Forelimb muscle (tissue), 1 donor: ENCODE measurements around the gene MALRD1. TPM values are rescaled to one million over a fixed set of nuclear protein-coding genes. Genes with fewer than 3 reads are reported as not detected.
"Not testable (repeated sequence)": the region's sequence is repeated elsewhere in the genome, so short reads cannot be mapped to it uniquely, and the experiment has no call there.

Source experiments
- DNase-seq: peaks from one replicate; pipeline ENCODE4 v3.0.0-alpha.2; 2013; ENCODE audit warnings: low read depth
- polyA plus RNA-seq: library from polyadenylated mRNA; unstranded; fragments of 120-200 nt; gene quantifications from one replicate; pipeline ENCODE4 v1.2.1, GENCODE V29; 2013; ENCODE audit not compliant: insufficient read length

MALRD1 gene
- polyA plus RNA-seq, 1 donor: 0.57 TPM

DNA sequence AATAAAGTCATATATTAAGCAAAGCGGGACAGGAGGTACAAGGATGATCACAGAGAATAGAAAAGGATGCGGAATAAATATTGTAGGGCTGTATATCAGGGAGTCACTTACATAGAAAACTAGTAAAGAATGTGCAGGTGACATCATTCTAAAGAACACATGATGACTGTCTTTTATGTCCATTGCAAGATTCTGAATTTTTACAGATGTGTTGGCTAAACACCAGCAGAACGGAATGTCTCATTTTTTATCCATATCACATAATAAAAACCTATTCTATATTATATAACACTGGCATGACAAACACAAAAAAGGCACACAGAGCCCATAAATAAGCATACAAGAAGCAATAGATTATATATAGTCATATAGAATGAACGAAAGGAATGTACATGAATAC, 448.4 kb downstream of the MALRD1 start:
- DNase-seq: no peak

DNA sequence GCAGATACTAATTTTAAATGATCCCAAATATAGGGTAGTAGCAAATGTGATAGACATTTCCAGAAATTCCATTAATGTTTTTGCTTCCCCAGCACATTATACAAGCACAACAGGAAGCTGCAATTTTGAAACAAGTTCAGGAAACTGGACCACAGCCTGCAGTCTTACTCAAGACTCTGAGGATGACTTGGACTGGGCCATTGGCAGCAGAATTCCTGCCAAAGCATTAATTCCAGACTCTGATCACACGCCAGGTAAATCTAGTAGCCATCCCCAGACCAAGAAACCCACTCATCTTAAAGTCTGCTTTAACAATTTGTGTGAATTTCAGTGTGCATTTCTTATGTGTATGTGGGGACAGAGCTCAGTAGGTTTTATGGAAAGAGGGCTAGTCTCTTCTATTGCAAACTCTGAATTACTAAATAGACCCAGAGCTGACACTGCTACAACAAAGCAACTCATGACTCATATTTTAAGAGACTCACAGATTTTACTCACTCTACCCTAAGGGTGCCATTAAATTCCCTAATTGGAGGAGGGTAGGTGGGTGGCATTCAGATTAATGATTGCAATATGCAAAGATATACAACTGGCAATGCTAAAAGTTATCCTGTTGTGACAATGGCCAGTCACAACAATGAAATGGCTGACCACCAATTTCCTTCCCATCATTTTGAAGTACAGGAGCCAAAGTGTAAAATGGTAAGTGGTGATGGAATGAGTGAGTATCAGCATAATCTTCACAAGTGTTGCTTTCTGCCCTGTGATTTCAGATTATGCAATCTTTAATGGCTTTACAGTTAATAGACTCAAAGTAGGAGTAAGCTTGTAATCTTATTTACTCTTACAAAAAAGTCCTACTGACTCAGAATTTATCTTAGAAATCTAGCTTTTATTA, 450.0 kb downstream of the MALRD1 start:
- no peak for DNase-seq

DNA sequence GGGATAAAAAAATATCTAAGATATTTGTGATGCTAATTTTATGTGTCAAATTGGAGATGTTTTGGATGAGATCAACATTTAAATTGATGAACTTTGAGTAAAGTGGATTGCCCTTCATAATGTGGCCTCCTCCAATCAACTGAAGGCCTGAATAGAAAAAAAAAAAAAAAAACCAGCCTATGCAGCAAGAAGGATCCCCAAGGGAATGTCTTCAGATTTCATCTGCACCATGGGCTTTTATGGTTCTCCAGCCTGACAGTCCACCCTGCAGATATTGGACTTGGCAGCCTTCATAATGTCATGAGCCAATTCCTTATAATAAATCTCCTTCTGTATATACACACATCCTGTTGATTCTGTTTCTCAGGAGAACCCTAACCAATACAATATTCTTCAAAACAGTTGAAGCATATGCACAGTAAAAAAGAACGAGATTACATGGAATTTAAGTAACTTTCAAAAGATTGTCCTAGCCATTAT, 450.7 kb downstream of the MALRD1 start:
- DNase-seq: no peak

DNA sequence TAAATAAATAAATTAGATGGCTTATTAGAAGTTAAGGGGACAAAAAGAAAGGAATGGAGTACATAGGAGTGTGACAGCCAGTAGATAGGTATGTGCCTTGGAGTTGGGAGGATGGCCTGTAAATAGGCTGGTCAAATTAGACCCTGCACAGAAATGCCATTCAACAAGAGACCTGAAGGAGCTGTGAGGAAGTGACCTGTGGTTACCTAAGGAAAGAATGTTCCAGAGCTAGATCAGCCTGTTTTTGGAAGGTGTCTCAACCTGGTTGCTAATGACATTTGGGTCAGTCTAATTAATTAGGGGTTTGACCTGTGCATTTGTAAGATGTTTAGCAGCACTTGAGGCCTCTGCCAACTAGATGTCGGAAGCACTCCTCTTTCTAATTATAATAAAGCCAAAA, 452.4 kb downstream of the MALRD1 start:
- no peak for DNase-seq

DNA sequence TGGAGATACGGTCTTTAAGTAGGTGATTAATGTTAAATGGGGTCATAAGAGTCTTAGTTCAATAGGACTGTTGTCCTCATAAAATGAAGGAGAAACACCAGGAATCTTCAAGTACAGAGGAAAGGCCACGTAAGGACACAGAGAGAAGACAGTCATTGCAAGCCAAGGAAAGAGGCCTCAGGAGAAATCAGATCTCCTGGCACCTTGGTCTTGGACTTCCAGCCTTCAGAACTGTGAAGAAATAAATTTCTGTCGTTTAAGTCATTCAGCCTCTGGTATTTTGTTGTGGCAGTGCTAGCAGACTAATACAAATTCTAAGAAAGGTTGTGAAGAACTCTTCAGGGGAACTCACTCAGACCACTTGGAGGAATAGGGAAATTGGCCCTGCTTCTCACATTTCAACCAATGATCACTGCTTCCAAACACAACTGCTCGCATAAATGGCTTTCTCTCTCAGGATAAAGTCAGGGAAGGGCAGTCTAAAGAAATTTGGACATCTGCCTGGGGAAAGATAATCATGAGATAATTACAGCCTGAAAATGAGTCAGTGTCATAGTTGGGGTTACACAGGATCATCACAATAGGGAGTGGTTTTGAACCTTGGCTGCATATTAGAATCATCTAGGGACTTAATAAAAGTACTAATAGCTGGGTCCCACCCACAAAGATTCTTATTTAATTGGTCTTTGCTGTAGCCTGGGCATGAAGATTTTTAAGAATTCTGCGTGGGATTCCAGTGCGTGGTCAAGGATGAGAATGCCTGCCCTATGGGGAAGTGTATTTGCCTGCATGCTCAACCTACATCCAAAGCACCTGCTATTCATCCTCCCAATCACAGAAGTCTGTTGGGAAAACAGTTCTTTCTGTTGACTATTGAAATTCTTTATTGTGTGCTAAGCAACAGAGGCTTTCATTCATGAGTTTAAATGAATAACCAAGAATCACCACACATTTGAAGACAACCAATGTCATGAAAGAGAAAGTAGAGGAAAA, 457.0 kb downstream of the MALRD1 start:
- DNase-seq: no peak

DNA sequence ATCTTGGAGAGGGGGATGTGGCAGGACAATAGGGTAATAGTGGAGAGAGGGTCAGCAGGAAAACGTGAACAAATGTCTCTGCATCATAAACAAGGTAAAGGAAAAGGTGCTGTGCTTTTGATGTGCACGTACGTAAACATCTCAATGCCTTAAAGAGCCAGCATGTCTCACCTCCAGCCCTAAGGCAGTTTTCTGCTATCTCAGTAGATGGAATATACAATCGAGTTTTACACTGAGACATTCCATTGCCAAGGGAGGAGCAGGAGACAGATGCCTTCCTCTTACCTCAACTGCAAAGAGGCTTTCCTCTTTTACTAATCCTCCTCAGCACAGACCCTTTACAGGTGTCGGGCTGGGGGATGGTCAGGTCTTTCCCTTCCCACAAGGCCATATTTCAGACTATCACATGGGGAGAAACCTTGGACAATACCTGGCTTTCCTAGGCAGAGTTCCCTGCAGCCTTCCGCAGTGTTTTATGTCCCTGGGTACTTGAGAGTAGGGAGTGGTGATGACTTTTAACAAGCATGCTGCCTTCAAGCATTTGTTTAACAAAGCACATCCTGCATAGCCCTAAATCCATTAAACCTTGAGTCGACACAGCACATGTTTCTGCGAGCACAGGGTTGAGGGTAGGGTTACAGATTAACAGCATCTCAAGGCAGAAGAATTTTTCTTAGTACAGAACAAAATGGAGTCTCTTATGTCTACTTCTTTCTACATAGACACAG, 461.6 kb downstream of the MALRD1 start:
- DNase-seq: not testable (repeated sequence)

DNA sequence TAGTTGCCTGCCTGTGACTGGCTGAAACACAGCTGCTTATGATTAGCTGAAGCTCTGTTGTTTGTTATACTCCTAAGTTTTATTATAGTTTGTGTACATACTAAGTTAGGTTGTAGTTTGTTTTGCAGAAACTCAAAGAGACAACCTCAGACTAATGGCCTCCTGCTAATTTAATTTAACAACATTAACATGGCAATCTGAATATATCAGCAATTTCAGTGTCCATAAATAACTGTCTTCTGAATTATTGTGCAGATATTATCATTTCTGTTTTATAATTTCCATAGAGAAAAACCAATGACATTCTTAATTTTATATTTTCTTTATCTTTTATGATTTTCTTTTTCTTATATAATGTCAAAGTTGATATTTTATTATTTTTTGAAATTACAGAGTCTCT, 469.5 kb downstream of the MALRD1 start:
- no peak for DNase-seq

DNA sequence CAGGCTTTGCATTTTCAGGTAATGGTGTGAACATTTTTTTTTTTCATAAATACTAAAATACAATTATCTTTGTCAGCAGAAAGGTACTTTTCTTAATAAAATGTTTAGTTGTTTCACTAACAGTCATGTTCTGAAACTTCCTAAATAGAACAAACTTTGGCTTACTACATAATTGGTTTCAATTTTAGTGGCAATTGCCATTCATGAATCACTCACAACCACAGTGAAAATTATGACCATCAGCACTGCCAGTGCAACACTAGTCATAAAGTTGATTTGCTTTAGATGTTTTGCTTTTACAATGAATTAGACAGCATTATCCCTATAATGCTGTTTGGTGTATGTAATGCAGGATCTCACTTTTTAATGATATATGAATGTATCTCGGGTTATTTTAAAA, 470.0 kb downstream of the MALRD1 start:
- DNase-seq: no peak

DNA sequence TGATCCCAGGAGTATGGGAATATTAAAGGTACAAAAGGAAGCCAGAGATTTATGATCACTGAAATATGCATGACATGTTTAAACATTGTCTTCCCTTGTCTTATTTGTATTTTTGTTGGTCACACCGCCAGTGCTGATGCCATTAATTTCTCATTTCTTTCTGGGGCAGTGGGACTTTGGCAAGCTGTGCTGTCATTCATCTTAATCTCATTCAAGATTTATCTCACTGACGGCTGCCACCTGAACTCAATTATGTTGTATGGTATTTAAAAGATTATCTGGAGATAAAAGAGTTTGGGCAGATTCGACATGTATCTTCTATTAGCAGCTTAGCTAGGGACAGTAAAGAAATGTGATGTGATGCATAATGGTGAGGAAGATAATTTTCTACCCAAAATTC, 482.7 kb downstream of the MALRD1 start:
- no peak for DNase-seq

DNA sequence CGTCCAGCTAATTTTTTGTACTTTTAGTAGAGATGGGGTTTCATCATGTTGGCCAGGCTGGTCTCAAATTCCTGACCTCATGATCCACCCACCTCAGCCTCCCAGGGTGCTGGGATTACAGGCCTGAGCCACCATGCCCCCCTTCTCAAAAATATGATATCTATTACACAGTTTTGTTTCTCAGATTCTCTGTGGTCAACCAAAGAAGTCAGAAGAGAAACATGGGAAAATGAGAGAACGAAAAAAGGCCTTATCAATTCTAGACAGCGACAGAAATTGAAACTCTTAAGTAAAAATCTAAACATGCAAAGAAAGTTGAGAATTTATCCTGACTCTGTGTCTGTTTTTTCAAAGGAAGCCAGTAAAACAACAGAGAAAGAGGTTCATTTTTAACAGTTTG, 483.8 kb downstream of the MALRD1 start:
- no peak for DNase-seq

DNA sequence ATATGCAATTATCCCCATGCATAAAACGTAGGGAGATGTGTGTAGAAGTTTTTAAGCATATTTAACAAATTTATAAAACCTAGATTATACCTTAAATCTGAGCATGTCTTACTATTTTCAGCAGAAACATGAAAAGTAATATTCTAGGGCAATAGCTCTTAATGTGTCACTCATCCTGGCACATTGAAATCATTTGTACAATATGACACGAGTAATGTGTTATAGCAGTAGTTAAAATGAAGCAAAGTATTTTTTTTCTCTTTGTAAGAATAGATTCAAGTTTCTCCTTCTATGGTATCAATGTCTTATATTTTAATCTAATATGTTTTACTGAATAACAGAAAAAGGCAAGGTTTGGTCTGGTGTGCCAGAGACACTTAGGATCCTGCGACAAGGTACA, 492.7 kb downstream of the MALRD1 start:
- DNase-seq: no peak

DNA sequence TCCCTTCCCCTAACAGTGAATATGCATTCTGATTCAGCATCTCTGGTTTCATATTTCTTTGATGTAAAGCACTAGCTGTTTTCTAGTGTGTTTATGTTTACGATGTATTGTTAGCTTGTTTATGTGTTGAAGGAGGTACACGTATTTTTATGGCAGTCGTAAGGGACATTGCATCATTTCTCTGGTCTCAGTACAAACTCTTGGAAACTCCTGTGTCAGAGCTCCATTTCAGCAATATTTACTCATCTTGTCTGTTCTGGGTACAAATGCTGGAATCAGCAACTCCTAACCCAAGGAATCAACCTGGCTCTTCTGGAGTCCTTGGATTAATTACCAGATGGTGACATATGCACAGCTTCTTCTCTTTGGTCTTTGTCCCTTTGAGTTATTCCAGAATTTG, 497.6 kb downstream of the MALRD1 start:
- DNase-seq: no peak

DNA sequence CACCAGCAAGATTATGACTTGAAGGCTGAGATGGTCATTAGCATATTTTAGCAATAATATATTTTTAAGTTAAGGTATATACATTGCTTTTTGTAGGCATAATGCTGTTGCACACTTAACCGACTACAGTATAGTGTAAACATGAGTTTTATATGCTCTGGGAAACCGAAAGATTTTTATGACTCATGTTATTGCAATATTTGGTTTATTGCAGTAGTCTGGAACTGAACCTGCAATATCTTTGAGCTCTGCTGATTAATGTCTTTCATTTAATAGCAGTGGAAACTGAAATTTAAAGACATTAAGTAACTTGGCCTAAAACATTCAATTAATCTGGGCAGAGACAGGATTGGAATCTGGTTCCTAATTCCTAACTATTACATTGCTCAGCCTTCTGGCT, 500.9 kb downstream of the MALRD1 start:
- no peak for DNase-seq

DNA sequence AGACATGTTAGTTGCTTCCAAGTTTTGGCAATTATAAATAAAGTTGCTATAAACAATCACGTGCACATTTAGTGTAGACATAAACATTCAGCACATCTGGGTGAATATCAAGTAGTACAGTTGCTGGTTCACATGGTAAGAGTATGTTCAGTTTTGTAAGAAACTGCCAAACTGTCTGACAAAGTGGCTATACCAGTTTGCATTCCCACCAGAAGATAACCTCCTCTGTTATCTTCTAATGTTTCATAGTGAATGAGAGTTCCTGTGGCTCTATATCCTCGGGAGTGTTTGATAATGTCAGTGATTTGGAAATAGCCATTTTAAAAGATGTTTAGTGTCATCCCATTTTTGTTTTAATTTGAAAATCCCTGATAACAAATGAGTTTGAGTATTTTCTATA, 508.1 kb downstream of the MALRD1 start:
- DNase-seq: no peak

DNA sequence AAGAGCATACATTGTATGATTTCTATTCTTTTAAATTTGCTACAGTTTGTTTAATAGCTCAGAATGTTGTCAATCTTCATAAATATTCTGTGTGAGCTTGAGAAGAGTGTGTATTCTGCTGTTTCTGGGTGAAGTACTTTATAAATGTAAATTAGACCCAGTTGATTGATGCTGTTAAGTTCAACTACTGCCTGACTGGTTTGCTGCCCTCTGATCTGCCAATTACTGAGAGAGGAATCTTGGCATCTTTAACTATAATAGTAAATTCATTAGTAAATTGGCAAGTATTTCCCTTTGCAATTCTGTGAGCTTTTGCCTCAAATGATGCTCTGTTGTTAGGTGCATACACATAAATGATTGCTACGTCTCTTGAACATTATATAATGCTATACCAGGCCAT, 512.6 kb downstream of the MALRD1 start:
- no peak for DNase-seq

DNA sequence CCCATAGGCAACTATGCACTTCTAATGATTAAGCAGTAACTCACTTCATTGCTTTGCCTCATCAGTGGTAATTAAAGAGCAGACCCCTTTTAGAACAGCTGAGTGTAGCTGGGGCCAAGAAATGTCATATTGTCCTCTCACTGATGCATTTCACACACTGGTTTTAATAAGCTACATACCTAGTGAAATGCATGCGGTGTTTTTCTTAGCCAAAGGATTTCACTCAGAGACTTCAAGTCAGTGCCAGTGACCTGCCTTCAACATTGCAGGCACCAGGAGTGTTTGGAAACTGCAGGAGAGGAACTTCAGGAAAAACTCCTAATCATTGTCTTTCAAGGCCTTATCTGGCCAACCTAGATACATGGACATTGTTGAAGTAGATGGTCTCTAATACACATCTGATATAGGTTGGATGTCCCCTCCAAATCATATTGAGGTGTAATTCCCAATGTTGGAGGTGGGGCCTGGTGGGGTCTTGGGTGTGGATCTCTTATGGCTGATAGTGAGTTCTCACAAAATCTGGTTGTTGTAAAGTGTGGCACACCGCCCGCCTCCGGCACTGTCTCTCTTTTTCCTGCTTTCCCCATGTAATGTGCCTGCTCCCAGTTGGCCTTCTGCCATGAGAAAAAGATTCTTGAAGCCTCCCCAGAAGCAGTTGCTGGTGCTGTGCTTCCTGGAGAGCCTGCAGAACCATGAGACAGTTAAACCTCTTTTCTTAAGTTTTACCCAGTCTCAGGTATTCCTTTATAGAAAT, 515.0 kb downstream of the MALRD1 start:
- DNase-seq: no peak

DNA sequence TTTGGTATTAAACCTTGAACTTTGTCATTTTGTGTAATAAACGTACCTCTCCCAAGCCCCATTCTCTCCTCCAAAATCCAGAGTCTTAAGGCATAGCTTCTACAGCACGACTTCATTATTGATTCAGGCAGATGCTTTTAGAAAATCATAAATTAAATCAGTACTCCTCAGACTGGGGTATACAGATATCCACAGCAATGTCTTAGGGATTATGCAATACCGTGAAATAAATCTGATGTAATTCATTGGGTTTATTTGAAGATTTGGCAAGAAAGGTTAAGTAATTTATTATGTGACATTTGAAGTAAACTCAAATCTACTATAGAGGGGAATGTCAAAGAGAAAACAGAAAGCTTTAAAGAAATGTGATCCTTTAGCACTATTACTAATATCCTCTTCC, 521.5 kb downstream of the MALRD1 start:
- DNase-seq: no peak

DNA sequence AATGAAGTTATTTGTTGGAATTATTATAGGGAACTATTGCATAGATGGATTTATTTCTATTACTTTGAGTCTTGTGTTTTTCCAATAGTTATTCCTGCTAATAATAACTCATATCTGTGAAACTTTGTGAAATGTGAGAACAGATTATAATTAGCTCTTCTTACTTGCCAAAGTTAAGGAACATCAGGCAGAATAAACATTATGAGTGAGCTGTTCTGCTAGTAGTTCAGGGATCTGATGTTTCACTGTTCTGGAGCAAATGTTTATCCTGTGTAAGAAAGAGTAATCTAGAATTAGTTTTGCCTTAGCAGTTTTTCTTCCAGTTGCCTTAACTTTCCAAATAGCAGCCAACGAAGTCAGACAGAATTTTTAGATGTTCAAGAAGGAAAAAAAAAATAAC, 522.4 kb downstream of the MALRD1 start:
- DNase-seq: no peak

DNA sequence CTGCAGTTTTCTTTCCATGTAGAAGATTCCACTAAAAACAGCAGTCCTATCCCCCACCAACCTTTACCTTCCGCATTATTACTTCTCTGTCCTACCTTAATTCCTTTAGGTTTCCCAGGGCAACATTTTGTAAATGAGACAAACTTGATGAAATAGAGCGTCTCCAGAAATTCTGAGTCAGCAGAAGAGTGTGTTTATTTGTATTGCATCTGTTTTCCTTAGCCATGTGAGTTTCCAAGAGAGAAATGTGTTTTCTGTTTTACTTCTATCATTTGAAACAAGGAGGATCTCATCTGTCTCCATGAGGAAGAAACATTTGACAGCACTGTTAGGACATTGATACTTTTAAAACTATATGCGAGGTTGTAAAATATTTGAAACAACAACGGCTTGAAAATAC, 523.5 kb downstream of the MALRD1 start:
- peak; percentile 32 for DNase-seq

DNA sequence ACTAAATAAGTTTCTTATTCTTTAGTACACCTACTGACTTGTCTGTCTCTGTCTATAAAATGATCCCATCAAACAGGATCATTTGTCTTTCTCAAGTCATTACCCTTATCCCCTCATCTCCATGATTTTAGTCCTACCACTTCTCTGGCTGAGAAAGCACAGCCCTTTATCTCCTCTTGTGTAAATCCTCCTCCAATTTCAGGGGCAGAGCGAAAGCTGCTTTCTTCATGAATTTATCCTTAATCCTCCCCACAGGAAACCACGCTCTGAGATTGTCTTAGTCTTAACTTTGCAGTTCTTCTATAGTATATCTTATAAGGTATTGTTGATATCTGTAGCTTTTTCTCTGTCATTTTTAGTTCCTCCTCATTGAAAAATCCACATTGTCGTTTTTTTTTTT, 528.0 kb downstream of the MALRD1 start:
- no peak for DNase-seq

DNA sequence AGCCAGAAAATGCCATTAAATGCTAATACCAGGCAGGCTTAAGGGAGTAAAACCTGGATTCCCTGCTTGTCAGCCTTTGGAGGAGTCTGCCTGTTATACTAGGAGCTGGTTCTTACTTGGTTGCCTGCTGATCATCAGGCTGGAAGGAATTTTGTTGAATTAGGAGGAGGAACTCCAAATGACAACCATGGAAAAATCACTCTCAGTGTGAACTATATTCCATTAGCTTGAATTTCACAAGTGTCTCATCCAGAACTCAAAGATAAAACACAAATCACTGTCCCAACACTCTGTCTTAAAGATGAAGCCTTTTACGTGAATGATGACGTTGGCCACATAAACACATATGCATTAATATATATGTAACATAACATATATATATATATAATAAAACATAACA, 528.8 kb downstream of the MALRD1 start:
- DNase-seq: peak; percentile 48
